Measurements from ENCODE around the gene GPA33. TPM values are rescaled to one million over a fixed set of nuclear protein-coding genes. Genes with fewer than 3 reads are reported as not detected.

The GPA33 gene
- polyA plus RNA-seq, 2 of the 4 experiments (the other 2 are of a cell fraction) = not detected

- Histone ChIP-seq H3K4me2 (no peak overlapping the region), H3K27ac (no peak overlapping the region), H3K4me3 (no peak overlapping the region), H3K9me3 (no peaks in the 10 kb centered on the region), H3K4me1 (no peaks in the 10 kb centered on the region)
- ChIA-PET POLR2A (no interaction called here), CTCF (interaction anchor here (0.7 to 2.2 kb wide), 3 partner anchors 10 to 367 kb away, joined by 3 to 9 read pairs (median 3); no protein-coding TSS in a partner anchor)
- no peak for TF ChIP-seq HOXA7 (CRISPR knock-in tag; IDR thresholded peaks at IDR 0.05)
- no peak for TF ChIP-seq FOXS1 (CRISPR knock-in tag; IDR thresholded peaks at IDR 0.05)
- TF ChIP-seq BHLHE40 (IDR thresholded peaks at IDR 0.05; ENCODE audit: low read depth, low read length) = no peak
- TF ChIP-seq PHF8 (IDR thresholded peaks at IDR 0.05; ENCODE audit: borderline replicate concordance, low read depth) = no peak
- TF ChIP-seq POLR2A (IDR thresholded peaks at IDR 0.05; ENCODE audit: low read length) = no peak
- no peak for TF ChIP-seq HEYL (CRISPR knock-in tag; IDR thresholded peaks at IDR 0.05)
- no peak for TF ChIP-seq RARB (CRISPR knock-in tag; IDR thresholded peaks at IDR 0.05)
- TF ChIP-seq JUN (IDR thresholded peaks at IDR 0.05) = no peak
- no peak for TF ChIP-seq NR3C1 (IDR thresholded peaks at IDR 0.05)
- 69% methylated on average over 8 of the region's 8 CpGs for WGBS (ENCODE audit: missing lambda C conversion rate)
- FAIRE-seq (no peak), DNase-seq (ENCODE audit: low read depth in 1 of 2, low spot score in 1 of 2) (no peak), ATAC-seq (no peak)
These were observed 14.0 kb downstream of the GPA33 start for GRCh38 chr1:167076136-167076710.

- Histone ChIP-seq H3K27ac (no peak overlapping the region), H3K4me1 (no peaks in the 10 kb centered on the region), H3K4me2 (no peak overlapping the region), H3K4me3 (no peak overlapping the region), H3K9me3 (no peaks in the 10 kb centered on the region)
- FAIRE-seq (no peak), DNase-seq (ENCODE audit: low read depth in 1 of 2, low spot score in 1 of 2) (no peak), ATAC-seq (no peak)
- POLR2A ChIA-PET = no interaction called here
- TF ChIP-seq NFE2L2 (conservative IDR thresholded peaks at IDR 0.05; ENCODE audit: low read length) (no peak), PHF8 (IDR thresholded peaks at IDR 0.05; ENCODE audit: borderline replicate concordance, low read depth) (no peak), ESRRA (IDR thresholded peaks at IDR 0.05; ENCODE audit: borderline replicate concordance, low read length) (no peak), HOXA7 (CRISPR knock-in tag; IDR thresholded peaks at IDR 0.05) (no peak), KDM1A (IDR thresholded peaks at IDR 0.05; ENCODE audit: low read depth) (no peak), TP53 (CRISPR knock-in tag; IDR thresholded peaks at IDR 0.05) (no peak), CHD4 (IDR thresholded peaks at IDR 0.05; ENCODE audit: borderline replicate concordance) (no peak), HMGXB4 (CRISPR knock-in tag; IDR thresholded peaks at IDR 0.05; ENCODE audit: borderline replicate concordance) (no peak), HOXB5 (CRISPR knock-in tag; IDR thresholded peaks at IDR 0.05) (no peak), RCOR1 (IDR thresholded peaks at IDR 0.05; ENCODE audit: low read depth, low read length) (no peak), POLR2A (IDR thresholded peaks at IDR 0.05; ENCODE audit: low read length) (no peak), GATA3 (IDR thresholded peaks at IDR 0.05; ENCODE audit: borderline replicate concordance) (no peak)
- CTCF ChIA-PET = interaction anchor here (0.7 kb wide), 1 partner anchor 149 kb away, joined by 3 read pairs; no protein-coding TSS in a partner anchor
- WGBS (ENCODE audit: missing lambda C conversion rate) = 73% methylated on average over 8 of the region's 8 CpGs
These were observed 18.9 kb downstream of the GPA33 start for GRCh38 chr1:167071286-167071685.

- ATAC-seq (no peak), FAIRE-seq (no peak), DNase-seq (ENCODE audit: low read depth in 1 of 2, low spot score in 1 of 2) (no peak)
- Histone ChIP-seq H3K27ac (no peak overlapping the region), H3K4me3 (no peak overlapping the region), H3K9me3 (no peaks in the 10 kb centered on the region), H3K4me2 (no peak overlapping the region), H3K4me1 (no peaks in the 10 kb centered on the region)
- TF ChIP-seq CHD2 (IDR thresholded peaks at IDR 0.05; ENCODE audit: low read length, partially characterized antibody) = no peak
- no peak for TF ChIP-seq ESRRA (IDR thresholded peaks at IDR 0.05; ENCODE audit: borderline replicate concordance, low read length)
- no peak for TF ChIP-seq CBX2 (IDR thresholded peaks at IDR 0.05; ENCODE audit: borderline replicate concordance, low read depth)
- no peak for TF ChIP-seq REST (IDR thresholded peaks at IDR 0.05)
- 63% methylated on average over 13 of the region's 13 CpGs for WGBS (ENCODE audit: missing lambda C conversion rate)
- ChIA-PET CTCF (interaction anchor here (0.6 to 1.6 kb wide), 5 partner anchors 9 to 159 kb away, joined by 3 to 6 read pairs (median 4); no protein-coding TSS in a partner anchor), POLR2A (interaction anchor here (0.6 kb wide), 1 partner anchor 152 kb away, joined by 4 read pairs; the partner anchor contains the start of gene POU2F1)
These were observed 21.4 kb downstream of the GPA33 start for GRCh38 chr1:167068761-167069160.
